Measurements from ENCODE around the gene CAB39L.
"Not testable (repeated sequence)": the region's sequence is repeated elsewhere in the genome, so short reads cannot be mapped to it uniquely, and the experiment has no call there.

CAB39L gene

GRCh38 chr13:49298416-49298815 lies 145.4 kb downstream of the CAB39L start:
- Histone ChIP-seq H3K4me3 (ENCODE audit: low read length in 2 of 2) (no peak overlapping the region), H3K27ac (ENCODE audit: low read depth in 2 of 2, low read length in 2 of 2) (no peak overlapping the region), H3K9me3 (ENCODE audit: control insufficient read depth in 2 of 2, low read length in 2 of 2) (no peaks in the 10 kb centered on the region), H3K36me3 (ENCODE audit: control insufficient read depth in 2 of 2, insufficient read depth in 2 of 2, low read length in 2 of 2) (no peaks in the 10 kb centered on the region), H3K9ac (ENCODE audit: low read depth in 1 of 2, low read length in 2 of 2) (no peak overlapping the region), H3K4me1 (ENCODE audit: control insufficient read depth in 2 of 2, insufficient read depth in 2 of 2, low read length in 2 of 2) (peaks cover 0 to 3% of the 10 kb centered on the region in 2 donors), H3K27me3 (ENCODE audit: control insufficient read depth in 2 of 2, insufficient read depth in 2 of 2, low read length in 2 of 2) (no peaks in the 10 kb centered on the region)

DNA sequence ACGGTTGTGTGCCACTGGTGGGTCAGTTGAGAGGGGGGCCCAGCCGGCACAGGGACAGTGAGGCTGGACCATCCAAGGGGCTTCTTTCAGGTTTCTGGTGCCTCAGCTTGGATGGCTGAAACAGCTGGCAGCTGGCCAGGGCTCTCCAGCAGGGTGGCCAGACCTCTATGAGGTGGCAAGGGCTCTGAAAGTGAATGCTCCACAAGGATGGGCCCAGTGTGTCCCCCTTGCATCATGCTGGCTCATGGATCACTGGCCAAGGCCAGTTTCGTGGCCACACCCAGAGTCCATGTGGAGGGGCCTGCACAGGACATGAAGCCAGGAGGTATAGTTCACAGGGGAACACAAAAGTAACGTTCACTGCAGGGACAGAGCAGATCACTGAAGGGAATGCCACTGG lies 146.5 kb downstream of the CAB39L start:
- Histone ChIP-seq H3K4me3 (ENCODE audit: low read length in 2 of 2) (no peak overlapping the region), H3K36me3 (ENCODE audit: control insufficient read depth in 2 of 2, insufficient read depth in 2 of 2, low read length in 2 of 2) (peaks cover 0 to 3% of the 10 kb centered on the region in 2 donors), H3K27me3 (ENCODE audit: control insufficient read depth in 2 of 2, insufficient read depth in 2 of 2, low read length in 2 of 2) (no peaks in the 10 kb centered on the region), H3K9me3 (ENCODE audit: control insufficient read depth in 2 of 2, low read length in 2 of 2) (no peaks in the 10 kb centered on the region), H3K4me1 (ENCODE audit: control insufficient read depth in 2 of 2, insufficient read depth in 2 of 2, low read length in 2 of 2) (peaks cover 0 to 3% of the 10 kb centered on the region in 2 donors), H3K27ac (ENCODE audit: low read depth in 2 of 2, low read length in 2 of 2) (no peak overlapping the region), H3K9ac (ENCODE audit: low read depth in 1 of 2, low read length in 2 of 2) (no peak overlapping the region)

- no peaks in the 10 kb centered on the region for H3K9me3 ChIP-seq (ENCODE audit: control insufficient read depth in 2 of 2, low read length in 2 of 2)
- H3K4me3 ChIP-seq (ENCODE audit: low read length in 2 of 2) = no peak overlapping the region
- no peak overlapping the region for H3K9ac ChIP-seq (ENCODE audit: low read depth in 1 of 2, low read length in 2 of 2)
- H3K27me3 ChIP-seq (ENCODE audit: control insufficient read depth in 2 of 2, insufficient read depth in 2 of 2, low read length in 2 of 2) = no peaks in the 10 kb centered on the region
- H3K27ac ChIP-seq (ENCODE audit: low read depth in 2 of 2, low read length in 2 of 2) = no peak overlapping the region
- peaks cover 0 to 3% of the 10 kb centered on the region in 2 donors for H3K36me3 ChIP-seq (ENCODE audit: control insufficient read depth in 2 of 2, insufficient read depth in 2 of 2, low read length in 2 of 2)
- H3K4me1 ChIP-seq (ENCODE audit: control insufficient read depth in 2 of 2, insufficient read depth in 2 of 2, low read length in 2 of 2) = peaks cover 0 to 3% of the 10 kb centered on the region in 2 donors
These were observed 147.2 kb downstream of the CAB39L start for GRCh38 chr13:49296659-49297058.

DNA sequence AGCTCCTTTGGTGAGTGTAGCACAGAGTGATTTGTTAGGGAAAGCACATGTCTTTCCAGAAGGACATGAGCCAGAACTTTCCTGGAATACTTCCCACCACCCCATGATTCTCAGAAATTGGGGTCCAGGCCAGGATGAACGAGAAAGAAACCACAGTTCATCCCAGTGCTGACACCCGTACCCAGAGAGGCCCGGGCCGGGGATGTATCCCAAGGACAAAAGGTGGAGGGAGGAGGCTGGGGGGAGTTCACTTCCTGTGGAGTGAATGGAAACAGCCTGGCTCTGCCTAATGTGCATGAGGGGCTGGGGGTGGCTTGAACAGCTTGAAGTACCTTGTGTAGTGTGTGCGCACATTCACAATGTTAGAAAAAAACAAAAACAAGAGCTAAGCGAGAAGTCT lies 148.6 kb downstream of the CAB39L start:
- Histone ChIP-seq H3K4me3 (ENCODE audit: low read length in 2 of 2) (no peak overlapping the region), H3K9ac (ENCODE audit: low read depth in 1 of 2, low read length in 2 of 2) (no peak overlapping the region), H3K27ac (ENCODE audit: low read depth in 2 of 2, low read length in 2 of 2) (no peak overlapping the region), H3K36me3 (ENCODE audit: control insufficient read depth in 2 of 2, insufficient read depth in 2 of 2, low read length in 2 of 2) (peaks cover 0 to 3% of the 10 kb centered on the region in 2 donors), H3K27me3 (ENCODE audit: control insufficient read depth in 2 of 2, insufficient read depth in 2 of 2, low read length in 2 of 2) (no peaks in the 10 kb centered on the region), H3K9me3 (ENCODE audit: control insufficient read depth in 2 of 2, low read length in 2 of 2) (no peaks in the 10 kb centered on the region), H3K4me1 (ENCODE audit: control insufficient read depth in 2 of 2, insufficient read depth in 2 of 2, low read length in 2 of 2) (no peaks in the 10 kb centered on the region)

DNA sequence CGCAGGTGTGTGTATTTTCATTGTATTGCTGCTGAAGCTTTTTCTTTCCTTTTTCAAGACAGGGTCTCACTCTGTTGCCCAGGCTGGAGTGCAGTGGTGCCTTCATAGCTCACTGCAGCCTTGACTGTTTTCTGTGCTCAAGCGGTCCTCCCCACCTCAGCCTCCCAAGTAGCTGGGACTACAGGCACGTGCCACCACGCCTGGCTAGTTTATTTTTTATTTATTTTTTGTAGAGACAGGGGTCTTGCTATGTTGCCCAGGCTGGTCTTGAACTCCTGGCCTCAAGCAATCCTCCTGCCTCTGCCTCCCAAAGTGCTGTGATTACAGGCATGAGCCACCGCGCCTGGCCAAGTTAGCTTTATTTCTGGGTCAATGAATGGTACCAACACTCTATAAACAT lies 149.1 kb downstream of the CAB39L start:
- H3K27ac ChIP-seq (ENCODE audit: low read depth in 2 of 2, low read length in 2 of 2); H3K36me3 ChIP-seq (ENCODE audit: control insufficient read depth in 2 of 2, insufficient read depth in 2 of 2, low read length in 2 of 2); H3K4me1 ChIP-seq (ENCODE audit: control insufficient read depth in 2 of 2, insufficient read depth in 2 of 2, low read length in 2 of 2); H3K4me3 ChIP-seq (ENCODE audit: low read length in 2 of 2); H3K9ac ChIP-seq (ENCODE audit: low read depth in 1 of 2, low read length in 2 of 2); H3K27me3 ChIP-seq (ENCODE audit: control insufficient read depth in 2 of 2, insufficient read depth in 2 of 2, low read length in 2 of 2); H3K9me3 ChIP-seq (ENCODE audit: control insufficient read depth in 2 of 2, low read length in 2 of 2): not testable (repeated sequence)

DNA sequence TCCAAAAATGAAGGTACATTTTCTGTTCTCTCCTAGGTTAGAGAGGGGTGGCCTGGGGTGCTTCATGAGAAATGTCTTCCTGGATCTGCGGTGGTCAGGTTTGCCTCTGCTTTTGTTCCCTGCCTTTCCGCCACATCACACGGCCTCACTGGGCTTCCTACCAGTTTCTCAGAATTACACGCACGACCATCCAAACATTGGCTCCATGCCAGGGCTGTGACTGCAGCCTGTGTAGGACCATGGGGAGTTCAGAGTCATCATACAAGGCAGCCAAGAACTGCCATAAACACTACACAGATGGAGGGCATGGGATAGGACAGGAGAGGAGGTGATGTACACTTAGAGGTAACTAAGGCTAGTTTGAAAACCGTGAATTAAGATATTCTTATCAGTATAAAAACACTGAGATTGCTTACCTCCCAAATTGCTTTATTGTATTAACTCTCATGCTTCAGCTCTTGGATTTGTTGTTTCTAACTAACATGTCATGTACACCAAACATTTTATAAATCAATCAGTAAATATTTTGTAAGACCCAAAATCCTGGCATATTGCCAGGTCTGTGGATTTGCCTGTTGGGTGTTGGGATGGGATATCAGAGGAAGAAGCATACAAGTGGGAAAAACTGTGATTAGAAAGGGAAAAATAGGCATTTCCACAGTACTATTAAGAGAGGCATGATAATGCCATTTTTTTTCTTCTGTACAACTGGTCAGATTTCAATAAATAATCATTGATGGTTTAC lies 150.9 kb downstream of the CAB39L start:
- Histone ChIP-seq H3K4me3 (ENCODE audit: low read length in 2 of 2) (no peak overlapping the region), H3K9me3 (ENCODE audit: control insufficient read depth in 2 of 2, low read length in 2 of 2) (no peaks in the 10 kb centered on the region), H3K36me3 (ENCODE audit: control insufficient read depth in 2 of 2, insufficient read depth in 2 of 2, low read length in 2 of 2) (peaks cover 0 to 3% of the 10 kb centered on the region in 2 donors), H3K27ac (ENCODE audit: low read depth in 2 of 2, low read length in 2 of 2) (no peak overlapping the region), H3K4me1 (ENCODE audit: control insufficient read depth in 2 of 2, insufficient read depth in 2 of 2, low read length in 2 of 2) (no peaks in the 10 kb centered on the region), H3K9ac (ENCODE audit: low read depth in 1 of 2, low read length in 2 of 2) (no peak overlapping the region), H3K27me3 (ENCODE audit: control insufficient read depth in 2 of 2, insufficient read depth in 2 of 2, low read length in 2 of 2) (no peaks in the 10 kb centered on the region)

- H3K27me3 ChIP-seq (ENCODE audit: control insufficient read depth in 2 of 2, insufficient read depth in 2 of 2, low read length in 2 of 2) = no peaks in the 10 kb centered on the region
- no peaks in the 10 kb centered on the region for H3K4me1 ChIP-seq (ENCODE audit: control insufficient read depth in 2 of 2, insufficient read depth in 2 of 2, low read length in 2 of 2)
- peaks cover 3 to 4% of the 10 kb centered on the region in 2 donors for H3K36me3 ChIP-seq (ENCODE audit: control insufficient read depth in 2 of 2, insufficient read depth in 2 of 2, low read length in 2 of 2)
- H3K27ac ChIP-seq (ENCODE audit: low read depth in 2 of 2, low read length in 2 of 2) = no peak overlapping the region
- H3K4me3 ChIP-seq (ENCODE audit: low read length in 2 of 2) = no peak overlapping the region
- H3K9me3 ChIP-seq (ENCODE audit: control insufficient read depth in 2 of 2, low read length in 2 of 2) = no peaks in the 10 kb centered on the region
- H3K9ac ChIP-seq (ENCODE audit: low read depth in 1 of 2, low read length in 2 of 2) = no peak overlapping the region
These were observed 155.4 kb downstream of the CAB39L start for GRCh38 chr13:49288458-49288857.

- Histone ChIP-seq H3K36me3 (ENCODE audit: control insufficient read depth in 2 of 2, insufficient read depth in 2 of 2, low read length in 2 of 2) (peaks cover 3 to 4% of the 10 kb centered on the region in 2 donors), H3K9ac (ENCODE audit: low read depth in 1 of 2, low read length in 2 of 2) (no peak overlapping the region), H3K9me3 (ENCODE audit: control insufficient read depth in 2 of 2, low read length in 2 of 2) (no peaks in the 10 kb centered on the region), H3K4me1 (ENCODE audit: control insufficient read depth in 2 of 2, insufficient read depth in 2 of 2, low read length in 2 of 2) (no peaks in the 10 kb centered on the region), H3K27ac (ENCODE audit: low read depth in 2 of 2, low read length in 2 of 2) (no peak overlapping the region), H3K4me3 (ENCODE audit: low read length in 2 of 2) (no peak overlapping the region), H3K27me3 (ENCODE audit: control insufficient read depth in 2 of 2, insufficient read depth in 2 of 2, low read length in 2 of 2) (no peaks in the 10 kb centered on the region)
These were observed 155.9 kb downstream of the CAB39L start for GRCh38 chr13:49287995-49288394.

GRCh38 chr13:49279885-49280284 lies 164.0 kb downstream of the CAB39L start:
- no peak overlapping the region for H3K4me3 ChIP-seq (ENCODE audit: low read length in 2 of 2)
- peaks cover 0 to 7% of the 10 kb centered on the region in 2 donors for H3K36me3 ChIP-seq (ENCODE audit: control insufficient read depth in 2 of 2, insufficient read depth in 2 of 2, low read length in 2 of 2)
- no peaks in the 10 kb centered on the region for H3K4me1 ChIP-seq (ENCODE audit: control insufficient read depth in 2 of 2, insufficient read depth in 2 of 2, low read length in 2 of 2)
- no peak overlapping the region for H3K9ac ChIP-seq (ENCODE audit: low read depth in 1 of 2, low read length in 2 of 2)
- H3K27ac ChIP-seq (ENCODE audit: low read depth in 2 of 2, low read length in 2 of 2) = no peak overlapping the region
- no peaks in the 10 kb centered on the region for H3K9me3 ChIP-seq (ENCODE audit: control insufficient read depth in 2 of 2, low read length in 2 of 2)
- H3K27me3 ChIP-seq (ENCODE audit: control insufficient read depth in 2 of 2, insufficient read depth in 2 of 2, low read length in 2 of 2) = no peaks in the 10 kb centered on the region

- no peak overlapping the region for H3K27ac ChIP-seq (ENCODE audit: low read depth in 2 of 2, low read length in 2 of 2)
- H3K9ac ChIP-seq (ENCODE audit: low read depth in 1 of 2, low read length in 2 of 2) = no peak overlapping the region
- H3K27me3 ChIP-seq (ENCODE audit: control insufficient read depth in 2 of 2, insufficient read depth in 2 of 2, low read length in 2 of 2) = no peaks in the 10 kb centered on the region
- no peak overlapping the region for H3K4me3 ChIP-seq (ENCODE audit: low read length in 2 of 2)
- peaks cover 0 to 7% of the 10 kb centered on the region in 2 donors for H3K36me3 ChIP-seq (ENCODE audit: control insufficient read depth in 2 of 2, insufficient read depth in 2 of 2, low read length in 2 of 2)
- H3K9me3 ChIP-seq (ENCODE audit: control insufficient read depth in 2 of 2, low read length in 2 of 2) = no peaks in the 10 kb centered on the region
- H3K4me1 ChIP-seq (ENCODE audit: control insufficient read depth in 2 of 2, insufficient read depth in 2 of 2, low read length in 2 of 2) = no peaks in the 10 kb centered on the region
These were observed 164.8 kb downstream of the CAB39L start for GRCh38 chr13:49279112-49279511.

All from mucosa of rectum (tissue), 2 donors.